ENCODE measurements around the gene TDP2.

- TF ChIP-seq, protein P1, sequence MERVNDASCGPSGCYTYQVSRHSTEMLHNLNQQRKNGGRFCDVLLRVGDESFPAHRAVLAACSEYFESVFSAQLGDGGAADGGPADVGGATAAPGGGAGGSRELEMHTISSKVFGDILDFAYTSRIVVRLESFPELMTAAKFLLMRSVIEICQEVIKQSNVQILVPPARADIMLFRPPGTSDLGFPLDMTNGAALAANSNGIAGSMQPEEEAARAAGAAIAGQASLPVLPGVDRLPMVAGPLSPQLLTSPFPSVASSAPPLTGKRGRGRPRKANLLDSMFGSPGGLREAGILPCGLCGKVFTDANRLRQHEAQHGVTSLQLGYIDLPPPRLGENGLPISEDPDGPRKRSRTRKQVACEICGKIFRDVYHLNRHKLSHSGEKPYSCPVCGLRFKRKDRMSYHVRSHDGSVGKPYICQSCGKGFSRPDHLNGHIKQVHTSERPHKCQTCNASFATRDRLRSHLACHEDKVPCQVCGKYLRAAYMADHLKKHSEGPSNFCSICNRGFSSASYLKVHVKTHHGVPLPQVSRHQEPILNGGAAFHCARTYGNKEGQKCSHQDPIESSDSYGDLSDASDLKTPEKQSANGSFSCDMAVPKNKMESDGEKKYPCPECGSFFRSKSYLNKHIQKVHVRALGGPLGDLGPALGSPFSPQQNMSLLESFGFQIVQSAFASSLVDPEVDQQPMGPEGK (CRISPR knock-in tag; IDR thresholded peaks at IDR 0.05; ENCODE audit: borderline replicate concordance) = no peak
- no peak for TF ChIP-seq GLIS3 (CRISPR knock-in tag; IDR thresholded peaks at IDR 0.05)
- TF ChIP-seq ESRRG (CRISPR knock-in tag; IDR thresholded peaks at IDR 0.05) = no peak
- TF ChIP-seq ZFP30 (CRISPR knock-in tag; IDR thresholded peaks at IDR 0.05) = no peak
- TF ChIP-seq ZC3H10 (CRISPR knock-in tag; IDR thresholded peaks at IDR 0.05) = no peak
- no peak for TF ChIP-seq TOX (CRISPR knock-in tag; IDR thresholded peaks at IDR 0.05; ENCODE audit: borderline replicate concordance)
- TF ChIP-seq OSR1 (CRISPR knock-in tag; IDR thresholded peaks at IDR 0.05) = no peak
Observed at GRCh38 chr6:24646771-24647170, 19.9 kb downstream of the TDP2 start.
